Right renal pelvis (tissue), 4 donors: ENCODE results near the gene CCDC80. TPM values are rescaled to one million over a fixed set of nuclear protein-coding genes. Genes with fewer than 3 reads are reported as not detected.
"Not testable (repeated sequence)": the region's sequence is repeated elsewhere in the genome, so short reads cannot be mapped to it uniquely, and the experiment has no call there.

Source experiments
- DNase-seq, 4 donors: peaks; one replicate each; pipeline ENCODE4 v3.0.0-alpha.2; 2013; ENCODE audit warnings: low read depth in 4 of 4, low spot score in 3 of 4, missing footprints in 1 of 4
- polyA plus RNA-seq, 4 donors: library from polyadenylated mRNA; unstranded; fragments of 120-200 nt; gene quantifications; one replicate each; pipeline ENCODE4 v1.2.1, GENCODE V29; 2013; ENCODE audit not compliant: insufficient read length in 4 of 4

Gene CCDC80
- polyA plus RNA-seq, 4 donors, result 84.8 to 112 (median 99.0) TPM

- DNase-seq, result no peak
Observed at GRCh38 chr3:112602217-112602838, 38.6 kb downstream of the CCDC80 start.

- DNase-seq, result no peak
Observed at GRCh38 chr3:112598731-112599130, 42.2 kb downstream of the CCDC80 start.

- DNase-seq, result no peak
Observed at GRCh38 chr3:112597945-112598344, 43.0 kb downstream of the CCDC80 start.

- no peak for DNase-seq
Observed at GRCh38 chr3:112594856-112595255, 46.1 kb downstream of the CCDC80 start.

GRCh38 chr3:112593258-112593657, 47.7 kb downstream of the CCDC80 start:
- DNase-seq, result no peak

- no peak for DNase-seq
Observed at GRCh38 chr3:112587336-112587735, 53.6 kb downstream of the CCDC80 start.

GRCh38 chr3:112585782-112586181, 55.2 kb downstream of the CCDC80 start:
- no peak for DNase-seq

- no peak for DNase-seq
Observed at GRCh38 chr3:112583105-112583504, 57.8 kb downstream of the CCDC80 start.

GRCh38 chr3:112582244-112582874, 58.6 kb downstream of the CCDC80 start:
- DNase-seq, result peak in 3 of 4 donors; percentile 37 to 40 (median 38)

- DNase-seq, result no peak
Observed at GRCh38 chr3:112579697-112580096, 61.2 kb downstream of the CCDC80 start.

GRCh38 chr3:112579232-112579631, 61.7 kb downstream of the CCDC80 start:
- no peak for DNase-seq

GRCh38 chr3:112572701-112573100, 68.2 kb downstream of the CCDC80 start:
- no peak for DNase-seq

GRCh38 chr3:112569265-112569664, 71.7 kb downstream of the CCDC80 start:
- DNase-seq, result no peak

GRCh38 chr3:112568642-112569041, 72.3 kb downstream of the CCDC80 start:
- DNase-seq, result no peak

GRCh38 chr3:112564940-112565305, 76.0 kb downstream of the CCDC80 start:
- DNase-seq, result no peak

- DNase-seq, result not testable (repeated sequence)
Observed at GRCh38 chr3:112564247-112564939, 76.5 kb downstream of the CCDC80 start.

- DNase-seq, result peak; percentile 97 to 98 (median 98)
Observed at GRCh38 chr3:112561734-112562529, 79.0 kb downstream of the CCDC80 start, which contains the start of the genes ATG3 and SLC35A5. ATG3 (minus strand) TSS chr3:112561962; CDS start chr3:112561528, 434 bp downstream. SLC35A5 (plus strand) TSS chr3:112562045; CDS start chr3:112563404, 1,359 bp downstream.

GRCh38 chr3:112561484-112561733, 79.5 kb downstream of the CCDC80 start:
- peak in 1 of 4 donors; percentile 42 for DNase-seq

- peak; percentile 73 to 80 (median 74) for DNase-seq
Observed at GRCh38 chr3:112560721-112561483, 80.0 kb downstream of the CCDC80 start.

- no peak for DNase-seq
Observed at GRCh38 chr3:112560307-112560706, 80.6 kb downstream of the CCDC80 start.
